Ectodermal cell (in vitro differentiated cells): ENCODE results near the gene ITGAE.

Experiments used
- H3K27ac ChIP-seq: 2 replicates; pipeline ENCODE4 v1.7.0; 2013; ENCODE audit warnings: mild to moderate bottlenecking, low read depth, low read length; ENCODE audit not compliant: insufficient read depth, poor library complexity, severe bottlenecking
- H3K27me3 ChIP-seq: 2 replicates; pipeline ENCODE4 v1.7.0; 2013; ENCODE audit warnings: mild to moderate bottlenecking, low read length; ENCODE audit not compliant: insufficient read depth, control insufficient read depth, poor library complexity, severe bottlenecking
- H3K36me3 ChIP-seq: one replicate; pipeline ENCODE4 v1.7.0; 2013; ENCODE audit warnings: low read length; ENCODE audit not compliant: control insufficient read depth, insufficient read depth
- H3K4me1 ChIP-seq: one replicate; pipeline ENCODE4 v1.7.0; 2013; ENCODE audit warnings: low read length; ENCODE audit not compliant: control insufficient read depth, insufficient read depth
- H3K4me3 ChIP-seq: 2 replicates; pipeline ENCODE4 v1.7.0; 2013; ENCODE audit warnings: low read depth, low read length, control low read depth; ENCODE audit not compliant: insufficient read depth
- H3K9me3 ChIP-seq: 2 replicates; pipeline ENCODE4 v1.7.0; 2013; ENCODE audit warnings: mild to moderate bottlenecking, low read length, moderate library complexity; ENCODE audit not compliant: control insufficient read depth
- WGBS, 2 experiments: methylation state at CpG; one replicate each; pipeline ENCODE4 v1.1.7; 2013; ENCODE audit warnings: missing lambda C conversion rate in 2 of 2; 5-methylcytosine and 5-hydroxymethylcytosine counted together

ITGAE gene

GRCh38 chr17:3817851-3818605, 17.0 kb upstream of the ITGAE start:
- no peak overlapping the region for H3K4me3 ChIP-seq

GRCh38 chr17:3815925-3816324, 14.9 kb upstream of the ITGAE start:
- 95 to 98% methylated on average over 7 of the region's 7 CpGs for WGBS, 2 experiments
- H3K4me3 ChIP-seq, result no peak overlapping the region
- no peak overlapping the region for H3K27ac ChIP-seq
- no peaks in the 10 kb centered on the region for H3K9me3 ChIP-seq
- H3K4me1 ChIP-seq, result no peaks in the 10 kb centered on the region
- peaks cover 50% of the 10 kb centered on the region for H3K36me3 ChIP-seq
- H3K27me3 ChIP-seq, result no peaks in the 10 kb centered on the region

More at GRCh38 chr17:3817851-3818605, 17.0 kb upstream of the ITGAE start:
- Histone ChIP-seq H3K27ac (no peak overlapping the region), H3K36me3 (peaks cover 39% of the 10 kb centered on the region), H3K27me3 (no peaks in the 10 kb centered on the region), H3K4me1 (no peaks in the 10 kb centered on the region), H3K9me3 (no peaks in the 10 kb centered on the region)
- 96% methylated on average over 10 to 11 of the region's 12 CpGs for WGBS, 2 experiments

GRCh38 chr17:3815122-3815521, 14.1 kb upstream of the ITGAE start:
- no peaks in the 10 kb centered on the region for H3K27me3 ChIP-seq
- WGBS, 2 experiments, result 91 to 98% methylated on average over 5 to 6 of the region's 6 CpGs
- H3K36me3 ChIP-seq, result peaks cover 54% of the 10 kb centered on the region
- no peaks in the 10 kb centered on the region for H3K9me3 ChIP-seq
- no peak overlapping the region for H3K27ac ChIP-seq
- no peak overlapping the region for H3K4me3 ChIP-seq
- H3K4me1 ChIP-seq, result no peaks in the 10 kb centered on the region

- Histone ChIP-seq H3K9me3 (no peaks in the 10 kb centered on the region), H3K36me3 (peaks cover 52% of the 10 kb centered on the region), H3K27ac (no peak overlapping the region), H3K4me1 (no peaks in the 10 kb centered on the region), H3K4me3 (no peak overlapping the region), H3K27me3 (no peaks in the 10 kb centered on the region)
- 94 to 95% methylated on average over 13 of the region's 13 CpGs for WGBS, 2 experiments
These were observed 13.4 kb upstream of the ITGAE start for GRCh38 chr17:3814361-3814760.

- peaks cover 52% of the 10 kb centered on the region for H3K36me3 ChIP-seq
These were observed 12.2 kb upstream of the ITGAE start for GRCh38 chr17:3813171-3813570.

GRCh38 chr17:3812771-3813170, 11.8 kb upstream of the ITGAE start:
- Histone ChIP-seq H3K36me3 (peaks cover 52% of the 10 kb centered on the region), H3K9me3 (no peaks in the 10 kb centered on the region), H3K4me3 (no peak overlapping the region), H3K27ac (no peak overlapping the region), H3K27me3 (no peaks in the 10 kb centered on the region), H3K4me1 (no peaks in the 10 kb centered on the region)
- 95 to 96% methylated on average over 12 of the region's 12 CpGs for WGBS, 2 experiments

More at GRCh38 chr17:3813171-3813570, 12.2 kb upstream of the ITGAE start:
- Histone ChIP-seq H3K4me3 (no peak overlapping the region), H3K27me3 (no peaks in the 10 kb centered on the region), H3K9me3 (no peaks in the 10 kb centered on the region), H3K4me1 (no peaks in the 10 kb centered on the region), H3K27ac (no peak overlapping the region)
- WGBS, 2 experiments, result 95 to 97% methylated on average over 15 of the region's 15 CpGs

GRCh38 chr17:3812284-3812683, 11.3 kb upstream of the ITGAE start:
- no peak overlapping the region for H3K4me3 ChIP-seq
- no peaks in the 10 kb centered on the region for H3K9me3 ChIP-seq
- H3K27ac ChIP-seq, result no peak overlapping the region
- peaks cover 52% of the 10 kb centered on the region for H3K36me3 ChIP-seq
- no peaks in the 10 kb centered on the region for H3K27me3 ChIP-seq
- H3K4me1 ChIP-seq, result no peaks in the 10 kb centered on the region
- 93 to 94% methylated on average over 10 of the region's 10 CpGs for WGBS, 2 experiments

- Histone ChIP-seq H3K36me3 (peaks cover 39% of the 10 kb centered on the region), H3K4me1 (no peaks in the 10 kb centered on the region), H3K9me3 (no peaks in the 10 kb centered on the region), H3K27me3 (no peaks in the 10 kb centered on the region), H3K4me3 (no peak overlapping the region), H3K27ac (no peak overlapping the region)
- 92 to 93% methylated on average over 3 to 4 of the region's 4 CpGs for WGBS, 2 experiments
These were observed 9.0 kb upstream of the ITGAE start for GRCh38 chr17:3810019-3810418.

GRCh38 chr17:3809135-3809534, 8.1 kb upstream of the ITGAE start:
- WGBS, 2 experiments, result 90 to 96% methylated on average over 4 of the region's 4 CpGs
- Histone ChIP-seq H3K27ac (no peak overlapping the region), H3K4me3 (no peak overlapping the region), H3K4me1 (no peaks in the 10 kb centered on the region), H3K36me3 (peaks cover 38% of the 10 kb centered on the region), H3K9me3 (no peaks in the 10 kb centered on the region), H3K27me3 (no peaks in the 10 kb centered on the region)

GRCh38 chr17:3808701-3809100, 7.7 kb upstream of the ITGAE start:
- Histone ChIP-seq H3K4me1 (no peaks in the 10 kb centered on the region), H3K9me3 (no peaks in the 10 kb centered on the region), H3K27ac (no peak overlapping the region), H3K36me3 (peaks cover 34% of the 10 kb centered on the region), H3K4me3 (no peak overlapping the region), H3K27me3 (no peaks in the 10 kb centered on the region)
- 91 to 97% methylated on average over 7 of the region's 7 CpGs for WGBS, 2 experiments
